DND-41 (cell line): ENCODE data around the gene ATP2C1.

Experiments used
- CTCF ChIP-seq: IDR thresholded peaks from 2 replicates; pipeline ENCODE4 v1.5.1; 2012; ENCODE audit warnings: borderline replicate concordance, low read length, moderate library complexity, mild to moderate bottlenecking; ENCODE audit not compliant: poor library complexity, severe bottlenecking; ENCODE audit errors: extremely low read depth
- EZH2 ChIP-seq: IDR thresholded peaks from 3 replicates; pipeline ENCODE4 v1.6.1; 2012; ENCODE audit warnings: borderline replicate concordance, low read depth, mild to moderate bottlenecking, moderate library complexity, low read length, inconsistent platforms; ENCODE audit not compliant: severe bottlenecking

GRCh38 chr3:131048030-131048429 lies 154.1 kb downstream of the ATP2C1 start:
- no peak for TF ChIP-seq CTCF
- no peak for TF ChIP-seq EZH2
